Measurements from ENCODE around the gene BECN2.
A peak's percentile ranks its signal among the peaks of the same experiment; 100 is the strongest.

BECN2 gene

GRCh38 chr1:241957692-241958494 is at the start of gene BECN2:
Gene BECN2 (plus strand): TSS chr1:241957767. CDS start chr1:241957767, 0 bp downstream.
- no peak for DNase-seq (ENCODE audit: low read depth in 2 of 2)

GRCh38 chr1:241916196-241916595 is 41.4 kb upstream of the BECN2 start:
- DNase-seq (ENCODE audit: low read depth in 2 of 2), result no peak

- no peak for DNase-seq (ENCODE audit: low read depth in 2 of 2)
Observed at GRCh38 chr1:241917487-241917886, 40.1 kb upstream of the BECN2 start.

GRCh38 chr1:241918879-241919278 is 38.7 kb upstream of the BECN2 start:
- DNase-seq (ENCODE audit: low read depth in 2 of 2), result peak; percentile 39 to 52

GRCh38 chr1:241924080-241924808 is 33.3 kb upstream of the BECN2 start:
- DNase-seq (ENCODE audit: low read depth in 2 of 2), result no peak

GRCh38 chr1:241926141-241926540 is 31.4 kb upstream of the BECN2 start:
- DNase-seq (ENCODE audit: low read depth in 2 of 2), result no peak

- DNase-seq (ENCODE audit: low read depth in 2 of 2), result no peak
Observed at GRCh38 chr1:241927321-241927720, 30.2 kb upstream of the BECN2 start.

GRCh38 chr1:241932845-241933244 is 24.7 kb upstream of the BECN2 start:
- no peak for DNase-seq (ENCODE audit: low read depth in 2 of 2)

GRCh38 chr1:241934201-241934848 is 23.2 kb upstream of the BECN2 start:
- DNase-seq (ENCODE audit: low read depth in 2 of 2), result peak in 1 of 2 experiments; percentile 37

- no peak for DNase-seq (ENCODE audit: low read depth in 2 of 2)
Observed at GRCh38 chr1:241934866-241935265, 22.7 kb upstream of the BECN2 start.

GRCh38 chr1:241939798-241940197 is 17.8 kb upstream of the BECN2 start:
- DNase-seq (ENCODE audit: low read depth in 2 of 2), result no peak

- no peak for DNase-seq (ENCODE audit: low read depth in 2 of 2)
Observed at GRCh38 chr1:241942738-241943137, 14.8 kb upstream of the BECN2 start.

GRCh38 chr1:241944300-241944699 is 13.3 kb upstream of the BECN2 start:
- no peak for DNase-seq (ENCODE audit: low read depth in 2 of 2)

GRCh38 chr1:241947354-241947753 is 10.2 kb upstream of the BECN2 start:
- DNase-seq (ENCODE audit: low read depth in 2 of 2), result no peak

GRCh38 chr1:241950390-241950789 is 7.2 kb upstream of the BECN2 start:
- peak; percentile 88 to 89 for DNase-seq (ENCODE audit: low read depth in 2 of 2)

GRCh38 chr1:241962153-241962552 is 4.6 kb downstream of the BECN2 start:
- no peak for DNase-seq (ENCODE audit: low read depth in 2 of 2)

- no peak for DNase-seq (ENCODE audit: low read depth in 2 of 2)
Observed at GRCh38 chr1:241963722-241964121, 6.2 kb downstream of the BECN2 start.

- no peak for DNase-seq (ENCODE audit: low read depth in 2 of 2)
Observed at GRCh38 chr1:241964550-241965282, 7.1 kb downstream of the BECN2 start.

GRCh38 chr1:241968611-241969010 is 11.0 kb downstream of the BECN2 start:
- DNase-seq (ENCODE audit: low read depth in 2 of 2), result no peak

GRCh38 chr1:241972703-241973369 is 15.3 kb downstream of the BECN2 start:
- DNase-seq (ENCODE audit: low read depth in 2 of 2), result peak in 1 of 2 experiments; percentile 29

GRCh38 chr1:241976229-241976628 is 18.7 kb downstream of the BECN2 start:
- no peak for DNase-seq (ENCODE audit: low read depth in 2 of 2)

Measured in fibroblast of skin of left biceps (primary cell).